HG02840 (cell line): ENCODE data around the gene AKAP13.
"Not testable (repeated sequence)": the region's sequence is repeated elsewhere in the genome, so short reads cannot be mapped to it uniquely, and the experiment has no call there.

Source experiments
- ATAC-seq: cut with Tn5 transposase; IDR thresholded peaks from one replicate; pipeline ENCODE4 v1.9.1; 2021; ENCODE audit warnings: mild to moderate bottlenecking, moderate library complexity, moderate number of reproducible peaks; ENCODE audit not compliant: unreplicated experiment, low FRiP score

Gene AKAP13

GRCh38 chr15:85789496-85789875 is 409.1 kb downstream of the AKAP13 start:
- ATAC-seq = no peak

GRCh38 chr15:85792102-85792731 is 411.8 kb downstream of the AKAP13 start:
- no peak for ATAC-seq

GRCh38 chr15:85792912-85793590 is 412.6 kb downstream of the AKAP13 start:
- no peak for ATAC-seq

- ATAC-seq = peak; percentile 34
Measured at GRCh38 chr15:85793641-85794597, 413.5 kb downstream of the AKAP13 start.

GRCh38 chr15:85794598-85795336 is 414.4 kb downstream of the AKAP13 start, which contains the start of gene KLHL25:
KLHL25 (minus strand) TSS chr15:85794925; CDS start chr15:85769810, 25,115 bp downstream.
- ATAC-seq = peak; percentile 97

- ATAC-seq = no peak
Measured at GRCh38 chr15:85795337-85796305, 415.2 kb downstream of the AKAP13 start.

- not testable (repeated sequence) for ATAC-seq
Measured at GRCh38 chr15:85796371-85796770, 416.0 kb downstream of the AKAP13 start.
